Mucosa of descending colon (tissue), 3 donors: ENCODE results near the gene MGAT5. TPM values are rescaled to one million over a fixed set of nuclear protein-coding genes. Genes with fewer than 3 reads are reported as not detected.

Source experiments
- ATAC-seq: fragments of 200-7000 bp; cut with Tn5 transposase; one replicate; pipeline ENCODE4 v1.9.1; 2020; ENCODE audit warnings: mild to moderate bottlenecking, moderate library complexity
- DNase-seq, 3 donors: peaks; one replicate each; pipeline ENCODE4 v3.0.0-alpha.2; 2020
- H3K36me3 ChIP-seq: fragments of 200-600 bp; one replicate; pipeline ENCODE4 v1.8.0; 2021; ENCODE audit warnings: low read depth, mild to moderate bottlenecking
- H3K4me1 ChIP-seq: fragments of 200-600 bp; one replicate; pipeline ENCODE4 v1.8.0; 2021; ENCODE audit warnings: low read depth, mild to moderate bottlenecking
- H3K4me3 ChIP-seq: fragments of 200-600 bp; one replicate; pipeline ENCODE4 v1.8.0; 2021; ENCODE audit warnings: mild to moderate bottlenecking
- H3K9me3 ChIP-seq: fragments of 200-600 bp; one replicate; pipeline ENCODE4 v1.8.0; 2021; ENCODE audit warnings: mild to moderate bottlenecking
- CTCF ChIP-seq: fragments of 200-600 bp; IDR thresholded peaks from one replicate; pipeline ENCODE4 v1.8.0; 2022; ENCODE audit warnings: antibody characterized with exemption, mild to moderate bottlenecking
- intact Hi-C, 2 donors: fragments of 100-400 bp; cut with DNase I in 1 of 2; cut with micrococcal nuclease in 1 of 2; formaldehyde crosslinking; loops; one replicate each; pipeline versions ENCODE4 v1.11.0 to v1.11.1; 2022; cut with DNase I, micrococcal nuclease
- total RNA-seq, 3 donors: library from RNA; stranded (reverse); fragmentation: NEBNext Ultra II Directional in 2 of 3; extraction: Animal tissue kit (Norgen Biotek cat#: 25700) in 2 of 3; gene quantifications; one replicate each; pipeline versions ENCODE4 v1.2.1 to v1.2.4, GENCODE V29; 2021 to 2023
- donor health status: DM: no; HTN: no; CAD: no; lungs with moderate emphysema.
- donor health status: DM: no; HTN: no; CAD: no.
- donor health status: DM: no; HTN: yes; CAD: no.

MGAT5 gene
- total RNA-seq, 3 donors from 2014 or later = 56.5 to 75.5 (median 69.7) TPM

DNA sequence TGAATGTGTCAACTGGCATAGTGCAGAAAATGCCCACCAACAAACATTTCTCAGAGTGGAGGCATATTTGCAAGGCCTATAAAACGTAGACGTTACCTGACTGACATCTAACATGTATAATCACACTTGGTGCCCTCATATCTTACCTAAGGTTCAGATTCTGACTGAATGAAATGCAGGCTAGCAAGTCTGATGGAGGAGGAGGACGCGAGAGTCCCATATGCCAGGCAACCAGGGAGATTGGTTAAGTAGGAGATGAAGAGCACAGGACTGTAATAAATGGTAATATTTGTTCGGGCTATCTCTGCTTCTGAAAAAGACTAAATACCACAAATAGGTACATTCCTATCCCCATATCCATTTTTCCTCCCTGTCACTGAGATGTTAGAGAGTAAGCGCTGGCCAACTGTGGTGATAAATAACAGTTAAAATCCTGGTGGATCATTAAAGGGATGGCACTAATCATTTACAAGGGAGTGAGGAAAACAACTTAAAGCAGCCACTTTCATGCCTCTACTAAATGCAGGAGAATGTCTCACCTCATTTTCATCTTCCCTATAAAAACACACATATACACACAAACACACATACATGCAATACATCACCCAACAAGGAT lies 247.7 kb downstream of the MGAT5 start:
- Histone ChIP-seq H3K4me1 (no peaks in the 10 kb centered on the region), H3K9me3 (no peaks in the 10 kb centered on the region), H3K36me3 (no peaks in the 10 kb centered on the region), H3K4me3 (no peak overlapping the region)
- TF ChIP-seq CTCF = no peak
- DNase-seq (no peak), ATAC-seq (no peak)
- intact Hi-C loops = no loop called here

GRCh38 chr2:134502104-134502503 lies 248.2 kb downstream of the MGAT5 start:
- Histone ChIP-seq H3K4me3 (no peak overlapping the region), H3K9me3 (no peaks in the 10 kb centered on the region), H3K4me1 (no peaks in the 10 kb centered on the region), H3K36me3 (no peaks in the 10 kb centered on the region)
- ATAC-seq (no peak), DNase-seq (no peak)
- intact Hi-C loops = no loop called here
- no peak for TF ChIP-seq CTCF
